T-helper 1 cell (primary cell): ENCODE measurements around the gene ACTR1B.
"Not testable (repeated sequence)": the region's sequence is repeated elsewhere in the genome, so short reads cannot be mapped to it uniquely, and the experiment has no call there.

Experiments
- DNase-seq, 5 donors: peaks; one replicate each; pipeline ENCODE4 v3.0.0-alpha.2; 2012 to 2020

ACTR1B gene

DNA sequence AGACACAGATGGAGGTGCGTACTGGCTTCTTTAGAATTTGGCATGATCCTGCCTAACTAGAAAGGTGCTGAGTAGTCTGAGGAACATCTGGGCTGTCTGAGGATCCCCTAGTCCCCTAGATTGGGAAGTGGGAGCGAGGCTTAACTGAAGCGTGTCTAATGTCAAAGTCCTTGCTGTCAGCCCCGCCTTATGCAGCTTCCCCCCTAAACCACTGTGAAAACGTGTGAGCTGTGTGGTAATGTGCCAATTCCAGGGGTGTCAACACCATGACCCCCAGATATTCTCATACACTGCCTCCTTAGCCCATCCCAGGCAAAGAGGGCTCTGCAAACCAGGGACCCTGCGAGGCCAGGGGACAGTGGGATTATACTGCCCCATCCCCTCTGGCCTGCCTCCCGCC is 51.9 kb downstream of the ACTR1B start:
- DNase-seq = not testable (repeated sequence)

- not testable (repeated sequence) for DNase-seq
These were observed 55.1 kb downstream of the ACTR1B start for GRCh38 chr2:97608745-97609144.
